Activated CD4-positive, CD25-positive, alpha-beta regulatory T cell treated with anti-CD3 and anti-CD28 coated beads, Interleukin-2, amount 50 U/mL, for 72 hours (primary cell): ENCODE data around the gene PPA1.
"Not testable (repeated sequence)": the region's sequence is repeated elsewhere in the genome, so short reads cannot be mapped to it uniquely, and the experiment has no call there.

Experiments
- DNase-seq: peaks from one replicate; pipeline ENCODE4 v3.0.0; 2021

The PPA1 gene

GRCh38 chr10:70164163-70164562 lies 69.1 kb downstream of the PPA1 start:
- no peak for DNase-seq

DNA sequence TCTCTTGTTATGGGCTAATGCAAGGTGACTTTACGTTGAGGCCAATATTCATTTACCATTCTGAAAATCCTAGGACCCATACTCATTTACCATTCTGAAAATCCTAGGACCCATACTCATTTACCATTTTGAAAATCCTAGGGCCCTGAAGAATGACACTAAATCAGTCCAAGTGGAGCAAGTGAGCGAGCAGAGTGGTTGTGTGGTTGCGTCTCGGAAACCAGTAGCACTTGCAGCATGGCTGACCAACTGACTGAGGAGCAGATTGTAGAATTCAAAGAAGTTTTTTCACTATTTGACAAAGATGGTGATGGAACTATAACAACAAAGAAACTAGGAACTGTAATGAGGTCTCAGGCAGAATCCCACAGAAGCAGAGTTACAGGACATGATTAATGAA lies 69.8 kb downstream of the PPA1 start:
- DNase-seq, result no peak

DNA sequence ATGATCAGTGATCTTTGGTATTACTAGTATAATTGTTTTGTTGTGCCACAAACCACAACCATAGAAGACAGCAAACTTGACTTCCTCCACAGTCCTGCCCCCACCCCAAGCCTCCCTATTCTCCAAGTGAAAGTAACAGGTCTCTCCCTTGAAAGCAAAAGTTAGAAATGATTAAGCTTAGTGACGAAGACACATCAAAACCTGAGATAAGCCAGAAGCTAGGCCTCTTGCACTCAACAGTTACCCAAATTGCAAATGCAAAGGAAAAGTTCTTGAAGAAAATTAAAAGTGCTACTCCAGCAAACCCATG lies 70.4 kb downstream of the PPA1 start:
- no peak for DNase-seq

GRCh38 chr10:70162151-70162891 lies 70.9 kb downstream of the PPA1 start:
- DNase-seq, result no peak

GRCh38 chr10:70160798-70161197 lies 72.4 kb downstream of the PPA1 start:
- DNase-seq, result no peak

DNA sequence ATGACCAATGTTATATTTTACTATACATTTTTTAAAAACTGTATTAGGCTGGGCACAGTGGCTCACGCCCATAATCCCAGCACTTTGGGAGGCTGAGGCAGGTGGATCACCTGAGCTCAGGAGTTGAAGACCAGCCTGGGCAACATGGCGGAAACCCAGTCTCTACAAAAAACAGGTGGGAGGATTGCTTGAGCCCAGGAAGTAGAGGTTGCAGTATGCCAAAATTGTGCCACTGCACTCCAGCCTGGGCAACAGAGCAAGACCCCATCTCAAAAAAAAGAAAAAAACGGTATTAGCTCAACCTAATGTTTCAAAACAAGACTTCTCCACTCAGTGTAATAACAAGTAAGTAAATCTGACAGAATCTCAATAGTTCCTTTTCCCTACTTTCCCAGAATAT lies 73.9 kb downstream of the PPA1 start:
- not testable (repeated sequence) for DNase-seq

GRCh38 chr10:70158113-70158512 lies 75.1 kb downstream of the PPA1 start:
- DNase-seq, result no peak

DNA sequence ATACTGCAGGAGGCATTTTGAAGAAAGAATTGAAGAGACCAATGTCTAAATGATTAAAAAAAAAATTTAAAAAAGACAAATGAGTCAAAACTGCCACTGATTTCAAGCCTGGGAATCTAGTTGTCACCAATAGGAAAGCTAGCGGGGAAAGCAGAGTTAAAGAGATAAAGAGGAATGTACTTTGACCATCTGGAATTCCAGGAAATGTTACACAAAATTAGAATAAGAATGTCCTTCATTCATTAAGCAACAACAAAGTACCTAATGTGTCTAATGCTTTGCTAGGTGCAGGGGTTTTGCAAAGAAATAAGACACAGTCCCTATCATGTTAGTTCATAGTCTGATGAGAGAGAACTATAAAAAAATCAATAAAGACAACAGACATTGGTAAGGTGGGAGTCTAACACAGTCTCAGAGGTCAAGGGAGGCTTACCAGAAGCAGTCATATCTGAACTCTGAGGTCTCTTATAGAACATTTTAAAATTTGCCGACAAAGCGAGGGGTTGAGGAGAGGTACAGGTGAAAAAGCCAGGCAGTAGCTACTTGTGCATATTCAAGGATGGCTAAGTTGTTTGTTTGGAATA lies 77.9 kb downstream of the PPA1 start:
- no peak for DNase-seq
